IMR-90 (cell line): Measurements from ENCODE around the gene PPP1R14C. TPM values are rescaled to one million over a fixed set of nuclear protein-coding genes. Genes with fewer than 3 reads are reported as not detected.
A peak's percentile ranks its signal among the peaks of the same experiment; 100 is the strongest.

Experiments
- ATAC-seq: fragments of 200-7000 bp; cut with Tn5 transposase; 2 replicates; pipeline ENCODE4 v1.9.1; 2020; ENCODE audit warnings: low read depth, mild to moderate bottlenecking, moderate library complexity
- BruUV-seq: library from RNA; stranded (reverse); fragments of 400-500 nt; replicated peaks from 2 replicates; lab custom pipeline; 2021; lab: Mats Ljungman, UMichigan
- CTCF ChIA-PET: fragments of 300-600 bp; formaldehyde crosslinking; extraction: SDS; loops from one replicate; lab custom pipeline; 2021; ENCODE audit warnings: antibody characterized with exemption; lab: Yijun Ruan, JAX
- POLR2A ChIA-PET: fragments of 300-600 bp; sonication (Branson Sonifier 250); formaldehyde crosslinking; loops from one replicate; lab custom pipeline; 2022; ENCODE audit warnings: antibody characterized with exemption; ENCODE audit not compliant: unreplicated experiment; lab: Charles Lee
- DNase-seq: peaks from one replicate; pipeline ENCODE4 v3.0.0; 2013
- H2AFZ ChIP-seq: replicated peaks from 2 replicates; pipeline ENCODE3; 2013; ENCODE audit warnings: low read length, mild to moderate bottlenecking; ENCODE audit not compliant: poor library complexity
- H2AK5ac ChIP-seq: 2 replicates; pipeline ENCODE4 v1.6.1; 2013; ENCODE audit warnings: low read depth, low read length, inconsistent platforms
- H2AK9ac ChIP-seq: replicated peaks from 2 replicates; pipeline ENCODE3; 2013; ENCODE audit warnings: mild to moderate bottlenecking, low read depth, low read length, moderate library complexity; ENCODE audit not compliant: poor library complexity
- H2BK120ac ChIP-seq: 2 replicates; pipeline ENCODE4 v1.6.1; 2013; ENCODE audit warnings: low read depth, low read length, inconsistent platforms
- H2BK15ac ChIP-seq: 3 replicates; pipeline ENCODE4 v1.6.1; 2013; ENCODE audit warnings: low read depth, low read length, inconsistent platforms
- H2BK20ac ChIP-seq: 2 replicates; pipeline ENCODE4 v1.6.1; 2013; ENCODE audit warnings: low read depth, mild to moderate bottlenecking, inconsistent platforms, low read length, moderate library complexity
- H2BK5ac ChIP-seq: 2 replicates; pipeline ENCODE4 v1.6.1; 2013; ENCODE audit warnings: mild to moderate bottlenecking, low read depth, low read length, inconsistent platforms; ENCODE audit not compliant: poor library complexity, severe bottlenecking
- H3K14ac ChIP-seq: replicated peaks from 2 replicates; pipeline ENCODE4 v1.6.1; 2013; ENCODE audit warnings: low read depth, low read length, inconsistent platforms
- H3K18ac ChIP-seq: 2 replicates; pipeline ENCODE4 v1.6.1; 2013; ENCODE audit warnings: low read depth, low read length, control low read depth
- H3K23ac ChIP-seq: 2 replicates; pipeline ENCODE4 v1.6.1; 2013; ENCODE audit warnings: low read depth, low read length, inconsistent platforms
- H3K27ac ChIP-seq: 2 replicates; pipeline ENCODE4 v1.5.1; 2013; ENCODE audit warnings: mild to moderate bottlenecking, control low read depth, low read length; ENCODE audit not compliant: insufficient read depth
- H3K27me3 ChIP-seq: 2 replicates; pipeline ENCODE4 v1.6.1; 2013; ENCODE audit warnings: low read length; ENCODE audit not compliant: control insufficient read depth, insufficient read depth
- H3K36me3 ChIP-seq: 2 replicates; pipeline ENCODE4 v1.6.1; 2013; ENCODE audit warnings: low read length, mixed read lengths; ENCODE audit not compliant: control insufficient read depth, insufficient read depth
- H3K4ac ChIP-seq: 2 replicates; pipeline ENCODE4 v1.6.1; 2013; ENCODE audit warnings: low read depth, low read length, inconsistent platforms
- H3K4me1 ChIP-seq: 2 replicates; pipeline ENCODE4 v1.6.1; 2013; ENCODE audit warnings: low read length, mixed read lengths; ENCODE audit not compliant: control insufficient read depth, insufficient read depth
- H3K4me2 ChIP-seq: 2 replicates; pipeline ENCODE4 v1.6.1; 2013; ENCODE audit warnings: low read depth, mild to moderate bottlenecking, control low read depth, low read length, moderate library complexity
- H3K4me3 ChIP-seq: 2 replicates; pipeline ENCODE4 v1.5.1; 2013; ENCODE audit warnings: low read depth, mild to moderate bottlenecking, control low read depth, low read length, moderate library complexity; ENCODE audit not compliant: insufficient read depth
- H3K56ac ChIP-seq: 2 replicates; pipeline ENCODE4 v1.6.1; 2013; ENCODE audit warnings: low read length, inconsistent platforms; ENCODE audit not compliant: insufficient read depth; ENCODE audit errors: extremely low read depth
- H3K79me1 ChIP-seq, 2 experiments: 2 replicates each; pipeline ENCODE4 v1.6.1; 2013; ENCODE audit warnings: low read length in 2 of 2, inconsistent platforms in 1 of 2, low read depth in 1 of 2
- H3K9ac ChIP-seq: 2 replicates; pipeline ENCODE4 v1.6.1; 2013; ENCODE audit warnings: low read depth, low read length, control low read depth
- H3K9me1 ChIP-seq: 2 replicates; pipeline ENCODE4 v1.6.1; 2013; ENCODE audit warnings: low read length, inconsistent platforms; ENCODE audit not compliant: insufficient read depth
- H3K9me3 ChIP-seq: 2 replicates; pipeline ENCODE4 v1.6.1; 2013; ENCODE audit warnings: low read length; ENCODE audit not compliant: control insufficient read depth, insufficient read depth
- H4K20me1 ChIP-seq: 2 replicates; pipeline ENCODE4 v1.6.1; 2013; ENCODE audit warnings: low read length, inconsistent platforms; ENCODE audit not compliant: insufficient read depth
- H4K5ac ChIP-seq: 2 replicates; pipeline ENCODE4 v1.6.1; 2013; ENCODE audit warnings: mild to moderate bottlenecking, low read depth, low read length, control low read depth
- H4K8ac ChIP-seq, 2 experiments: 2 replicates each; pipeline ENCODE4 v1.6.1; 2013; ENCODE audit warnings: low read depth in 2 of 2, low read length in 2 of 2, control low read depth in 1 of 2, inconsistent platforms in 1 of 2
- H4K91ac ChIP-seq: 2 replicates; pipeline ENCODE4 v1.6.1; 2013; ENCODE audit warnings: low read depth, low read length, inconsistent platforms; ENCODE audit not compliant: insufficient read depth
- CEBPB ChIP-seq: IDR thresholded peaks from 2 replicates; pipeline ENCODE4 v1.6.1; 2012; ENCODE audit warnings: low read depth, low read length, improper control_type of control experiment
- CHD1 ChIP-seq: IDR thresholded peaks from 2 replicates; pipeline ENCODE4 v1.6.1; 2012; ENCODE audit warnings: low read depth, low read length, improper control_type of control experiment
- WGBS, 2 experiments: methylation state at CpG; one replicate each; pipeline versions ENCODE4 v1.1.5 to v1.1.7; 2013; ENCODE audit warnings: missing lambda C conversion rate in 2 of 2; ENCODE audit not compliant: insufficient read length in 1 of 2; ENCODE audit errors: extremely low coverage in 2 of 2; 5-methylcytosine and 5-hydroxymethylcytosine counted together
- dilution Hi-C: fragments of 300-500 bp; cut with HindIII; formaldehyde crosslinking; loops from one replicate; pipeline ENCODE4 v1.14.3; 2018; ENCODE audit warnings: low sequenced_read_pairs; ENCODE audit not compliant: unreplicated experiment
- in situ Hi-C: fragments of 300-500 bp; cut with MboI; formaldehyde crosslinking; loops from 3 replicates; pipeline ENCODE4 v1.14.3; 2019; ENCODE audit warnings: low sequenced_read_pairs, inconsistent platforms, mixed read lengths
- intact Hi-C: fragments of 100-400 bp; cut with micrococcal nuclease; formaldehyde crosslinking; loops from 2 replicates; pipeline ENCODE4 v1.10.0; 2022
- polyA plus RNA-seq, 3 experiments: library from polyadenylated mRNA; depleted of rRNA; stranded (reverse); fragments of >200 nt; gene quantifications; 2 replicates each; pipeline ENCODE4 v1.2.3, GENCODE V29; 2012; ENCODE audit warnings: low replicate concordance in 1 of 3
- total RNA-seq: library from RNA; depleted of rRNA; stranded (reverse); fragments of >200 nt; gene quantifications from 2 replicates; pipeline ENCODE4 v1.2.3, GENCODE V29; 2012

PPP1R14C gene
- total and polyA plus RNA-seq, 2 of the 4 experiments (the other 2 are of a cell fraction) = not detected

DNA sequence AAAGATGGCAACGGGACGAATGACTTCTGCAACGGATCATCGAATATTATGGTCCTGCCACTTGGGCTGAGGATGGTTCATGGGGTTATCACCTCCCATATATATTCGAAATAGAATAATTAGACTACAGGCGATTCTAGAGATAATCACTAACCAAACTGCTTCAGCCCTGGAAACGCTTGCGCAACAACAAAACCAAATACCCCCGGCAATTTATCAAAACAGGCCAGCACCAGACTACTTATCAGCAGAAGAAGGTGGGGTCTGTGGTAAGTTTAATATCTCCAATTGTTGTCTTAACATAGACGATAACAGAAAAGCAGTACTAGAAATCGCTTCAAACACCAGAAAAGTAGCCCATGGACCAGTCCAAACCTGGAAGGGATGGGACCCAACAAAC, 42.9 kb upstream of the PPP1R14C start:
- dilution Hi-C loops (no loop called here), intact Hi-C loops (no loop called here), in situ Hi-C loops (no loop called here)
- H3K18ac ChIP-seq = no peak overlapping the region
- H2AK5ac ChIP-seq = no peak overlapping the region
- CTCF ChIA-PET = no interaction called here
- TF ChIP-seq CEBPB = 0 out of 2 replicates have a peak, but pooled peaks have one; percentile 20
- no peak for TF ChIP-seq CHD1
- peaks cover 23% of the 10 kb centered on the region for H3K27me3 ChIP-seq
- no peak overlapping the region for H3K27ac ChIP-seq
- WGBS, 2 experiments = no CpG with 5 or more reads among the region's 11 CpGs
- no peak overlapping the region for H4K91ac ChIP-seq
- no peak overlapping the region for H2BK15ac ChIP-seq
- H2BK20ac ChIP-seq = no peak overlapping the region
- no peak overlapping the region for H2AK9ac ChIP-seq
- no peak for ATAC-seq
- H3K9ac ChIP-seq = no peak overlapping the region
- H3K9me3 ChIP-seq = no peaks in the 10 kb centered on the region
- no peak overlapping the region for H4K5ac ChIP-seq
- no peak overlapping the region for H2AFZ ChIP-seq
- no TSS peak for BruUV-seq
- no peak overlapping the region for H3K4me3 ChIP-seq
- H3K9me1 ChIP-seq = no peaks in the 10 kb centered on the region
- H4K20me1 ChIP-seq = no peaks in the 10 kb centered on the region
- no peaks in the 10 kb centered on the region for H3K4me1 ChIP-seq
- no peak overlapping the region for H2BK5ac ChIP-seq
- POLR2A ChIA-PET = no interaction called here
- H3K14ac ChIP-seq = no peak overlapping the region
- H4K8ac ChIP-seq = no peak overlapping the region
- no peak overlapping the region for H3K23ac ChIP-seq
- no peaks in the 10 kb centered on the region for H3K79me1 ChIP-seq
- no peak overlapping the region for H3K56ac ChIP-seq
- no peak for DNase-seq
- no peak overlapping the region for H2BK120ac ChIP-seq
- no peak overlapping the region for H3K4me2 ChIP-seq
- no peak overlapping the region for H3K4ac ChIP-seq
- H3K36me3 ChIP-seq = no peaks in the 10 kb centered on the region
